ENCODE results near the gene PALLD.

- no peak for TF ChIP-seq POLR2A (IDR thresholded peaks at IDR 0.05)
- TF ChIP-seq, protein P1, sequence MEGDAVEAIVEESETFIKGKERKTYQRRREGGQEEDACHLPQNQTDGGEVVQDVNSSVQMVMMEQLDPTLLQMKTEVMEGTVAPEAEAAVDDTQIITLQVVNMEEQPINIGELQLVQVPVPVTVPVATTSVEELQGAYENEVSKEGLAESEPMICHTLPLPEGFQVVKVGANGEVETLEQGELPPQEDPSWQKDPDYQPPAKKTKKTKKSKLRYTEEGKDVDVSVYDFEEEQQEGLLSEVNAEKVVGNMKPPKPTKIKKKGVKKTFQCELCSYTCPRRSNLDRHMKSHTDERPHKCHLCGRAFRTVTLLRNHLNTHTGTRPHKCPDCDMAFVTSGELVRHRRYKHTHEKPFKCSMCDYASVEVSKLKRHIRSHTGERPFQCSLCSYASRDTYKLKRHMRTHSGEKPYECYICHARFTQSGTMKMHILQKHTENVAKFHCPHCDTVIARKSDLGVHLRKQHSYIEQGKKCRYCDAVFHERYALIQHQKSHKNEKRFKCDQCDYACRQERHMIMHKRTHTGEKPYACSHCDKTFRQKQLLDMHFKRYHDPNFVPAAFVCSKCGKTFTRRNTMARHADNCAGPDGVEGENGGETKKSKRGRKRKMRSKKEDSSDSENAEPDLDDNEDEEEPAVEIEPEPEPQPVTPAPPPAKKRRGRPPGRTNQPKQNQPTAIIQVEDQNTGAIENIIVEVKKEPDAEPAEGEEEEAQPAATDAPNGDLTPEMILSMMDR (IDR thresholded peaks at IDR 0.05) = no peak
These were observed 69.9 kb downstream of the PALLD start for GRCh38 chr4:168566726-168567125.
